RWPE1 (cell line): ENCODE data around the gene GATA5.

Experiments used
- CTCF ChIA-PET: fragments of 350-600 bp; sonication (Branson Sonifier 250); formaldehyde crosslinking; extraction: SDS; loops from one replicate; lab custom pipeline; 2021; lab: Yijun Ruan, JAX
- POLR2A ChIA-PET: fragments of 400-600 bp; formaldehyde crosslinking; extraction: SDS; loops from one replicate; lab custom pipeline; 2020; ENCODE audit warnings: antibody characterized with exemption; ENCODE audit not compliant: low non-redundant PET; lab: Yijun Ruan, JAX
- DNase-seq: peaks from one replicate; pipeline ENCODE4 v3.0.0; 2012; ENCODE audit warnings: low spot score
- H3K27ac ChIP-seq: fragments of 450-650 bp; 2 replicates; pipeline ENCODE4 v1.5.1; 2017
- CTCF ChIP-seq: fragments of 450-650 bp; conservative IDR thresholded peaks from 2 replicates; pipeline ENCODE4 v1.5.1; 2017; ENCODE audit warnings: low read depth, mild to moderate bottlenecking

Gene GATA5

GRCh38 chr20:62437927-62438326 is 37.9 kb downstream of the GATA5 start:
- TF ChIP-seq CTCF = no peak
- H3K27ac ChIP-seq = no peak overlapping the region
- ChIA-PET POLR2A (no interaction called here), CTCF (interaction anchor here (1.4 kb wide), 1 partner anchor 28 kb away, joined by 7 read pairs; no protein-coding TSS in a partner anchor)
- DNase-seq = no peak

- POLR2A ChIA-PET = no interaction called here
- CTCF ChIA-PET = no interaction called here
- DNase-seq = no peak
- no peak for TF ChIP-seq CTCF
- H3K27ac ChIP-seq = no peak overlapping the region
Measured at GRCh38 chr20:62437496-62437895, 38.3 kb downstream of the GATA5 start.

- CTCF ChIA-PET = no interaction called here
Measured at GRCh38 chr20:62436692-62437091, 39.1 kb downstream of the GATA5 start.

GRCh38 chr20:62433658-62434497 is 41.9 kb downstream of the GATA5 start:
- no peak overlapping the region for H3K27ac ChIP-seq
- DNase-seq = no peak
- TF ChIP-seq CTCF = no peak
- ChIA-PET POLR2A (no interaction called here), CTCF (interaction anchor here (0.5 kb wide), 1 partner anchor 637 kb away, joined by 3 read pairs; no protein-coding TSS in a partner anchor)

More at GRCh38 chr20:62436692-62437091, 39.1 kb downstream of the GATA5 start:
- DNase-seq = no peak
- POLR2A ChIA-PET = no interaction called here
- TF ChIP-seq CTCF = no peak
- H3K27ac ChIP-seq = no peak overlapping the region

- no peak for DNase-seq
- ChIA-PET CTCF (interaction anchor here (0.7 to 1.3 kb wide), 3 partner anchors 11 to 186 kb away, joined by 3 to 5 read pairs (median 3); no protein-coding TSS in a partner anchor), POLR2A (no interaction called here)
- TF ChIP-seq CTCF = no peak
- H3K27ac ChIP-seq = no peak overlapping the region
Measured at GRCh38 chr20:62430866-62431447, 44.8 kb downstream of the GATA5 start.

GRCh38 chr20:62430311-62430853 is 45.4 kb downstream of the GATA5 start:
- no peak for TF ChIP-seq CTCF
- POLR2A ChIA-PET = no interaction called here
- CTCF ChIA-PET = interaction anchor here (0.8 to 1.3 kb wide), 2 partner anchors 20 to 186 kb away, joined by 3 to 5 read pairs; no protein-coding TSS in a partner anchor
- H3K27ac ChIP-seq = no peak overlapping the region
- no peak for DNase-seq
